H9 (cell line): ENCODE measurements around the gene NOD1. TPM values are rescaled to one million over a fixed set of nuclear protein-coding genes. Genes with fewer than 3 reads are reported as not detected.

Experiments used
- DNase-seq: peaks from one replicate; pipeline ENCODE4 v3.0.0-alpha.2; 2017
- H2AFZ ChIP-seq: one replicate; pipeline ENCODE4 v1.6.1; 2013; ENCODE audit warnings: mild to moderate bottlenecking, low read length, control low read depth, moderate library complexity
- H2AK5ac ChIP-seq: 2 replicates; pipeline ENCODE4 v1.6.1; 2013; ENCODE audit warnings: low read length, control low read depth, mixed read lengths; ENCODE audit not compliant: insufficient read length
- H2BK120ac ChIP-seq: one replicate; pipeline ENCODE4 v1.6.1; 2013; ENCODE audit warnings: low read depth, mild to moderate bottlenecking, low read length, control low read depth, inconsistent platforms; ENCODE audit not compliant: poor library complexity, severe bottlenecking
- H2BK12ac ChIP-seq: 2 replicates; pipeline ENCODE4 v1.6.1; 2013; ENCODE audit warnings: low read length, control low read depth, mixed read lengths, low read depth; ENCODE audit not compliant: insufficient read length
- H2BK15ac ChIP-seq: 2 replicates; pipeline ENCODE4 v1.6.1; 2013; ENCODE audit warnings: low read depth, low read length, control low read depth
- H2BK20ac ChIP-seq: one replicate; pipeline ENCODE4 v1.6.1; 2013; ENCODE audit warnings: low read depth, mild to moderate bottlenecking, low read length, control low read depth, inconsistent platforms; ENCODE audit not compliant: poor library complexity, severe bottlenecking
- H2BK5ac ChIP-seq: 2 replicates; pipeline ENCODE4 v1.6.1; 2013; ENCODE audit warnings: low read length, control low read depth, mixed read lengths; ENCODE audit not compliant: insufficient read length
- H3K14ac ChIP-seq: 2 replicates; pipeline ENCODE4 v1.6.1; 2013; ENCODE audit warnings: low read length, control low read depth; ENCODE audit not compliant: insufficient read depth
- H3K18ac ChIP-seq: 2 replicates; pipeline ENCODE4 v1.6.1; 2013; ENCODE audit warnings: low read depth, mild to moderate bottlenecking, mixed read lengths, low read length, control low read depth; ENCODE audit not compliant: insufficient read length
- H3K23ac ChIP-seq: 2 replicates; pipeline ENCODE4 v1.6.1; 2013; ENCODE audit warnings: low read length, control low read depth, mixed read lengths, low read depth; ENCODE audit not compliant: insufficient read length
- H3K23me2 ChIP-seq: 2 replicates; pipeline ENCODE4 v1.6.1; 2013; ENCODE audit warnings: low read depth, mild to moderate bottlenecking, mixed read lengths, low read length, control low read depth; ENCODE audit not compliant: insufficient read length, poor library complexity, severe bottlenecking
- H3K27ac ChIP-seq: 2 replicates; pipeline ENCODE4 v1.5.1; 2013; ENCODE audit warnings: low read length, control low read depth, mixed read lengths, low read depth; ENCODE audit not compliant: insufficient read length
- H3K27me3 ChIP-seq: 2 replicates; pipeline ENCODE4 v1.6.1; 2013; ENCODE audit warnings: low read length, control low read depth, inconsistent platforms; ENCODE audit not compliant: insufficient read depth
- H3K4ac ChIP-seq: 2 replicates; pipeline ENCODE4 v1.6.1; 2013; ENCODE audit warnings: low read depth, mild to moderate bottlenecking, control low read depth, inconsistent platforms, low read length, moderate library complexity
- H3K4me1 ChIP-seq: 2 replicates; pipeline ENCODE4 v1.6.1; 2013; ENCODE audit warnings: low read length, control low read depth, inconsistent platforms; ENCODE audit not compliant: insufficient read depth
- H3K4me2 ChIP-seq: 2 replicates; pipeline ENCODE4 v1.6.1; 2013; ENCODE audit warnings: low read length, control low read depth, mixed read lengths; ENCODE audit not compliant: insufficient read length, insufficient read depth
- H3K56ac ChIP-seq: 2 replicates; pipeline ENCODE4 v1.6.1; 2013; ENCODE audit warnings: low read depth, mild to moderate bottlenecking, mixed read lengths, low read length, control low read depth; ENCODE audit not compliant: insufficient read length
- H3K79me1 ChIP-seq: 2 replicates; pipeline ENCODE4 v1.6.1; 2013; ENCODE audit warnings: low read depth, mild to moderate bottlenecking, moderate library complexity, low read length, control low read depth, inconsistent platforms; ENCODE audit not compliant: insufficient read depth, poor library complexity, severe bottlenecking
- H3K79me2 ChIP-seq: 2 replicates; pipeline ENCODE4 v1.6.1; 2013; ENCODE audit warnings: low read length, control low read depth, inconsistent platforms; ENCODE audit not compliant: insufficient read depth
- H3K9ac ChIP-seq: 2 replicates; pipeline ENCODE4 v1.6.1; 2013; ENCODE audit warnings: low read length, control low read depth, mixed read lengths; ENCODE audit not compliant: insufficient read length; ENCODE audit errors: extremely low read depth
- H3K9me3 ChIP-seq: one replicate; pipeline ENCODE4 v1.6.1; 2013; ENCODE audit warnings: low read depth, low read length, inconsistent platforms; ENCODE audit not compliant: control insufficient read depth
- H3T11ph ChIP-seq: one replicate; pipeline ENCODE4 v1.6.1; 2013; ENCODE audit warnings: mild to moderate bottlenecking, low read length, control low read depth, inconsistent platforms
- H4K20me1 ChIP-seq: one replicate; pipeline ENCODE4 v1.6.1; 2013; ENCODE audit not compliant: control insufficient read depth, insufficient read length, insufficient read depth
- H4K5ac ChIP-seq: 2 replicates; pipeline ENCODE4 v1.6.1; 2013; ENCODE audit warnings: low read depth, mild to moderate bottlenecking, mixed read lengths, low read length, control low read depth; ENCODE audit not compliant: insufficient read length
- H4K8ac ChIP-seq: replicated peaks from 2 replicates; pipeline ENCODE4 v1.6.1; 2013; ENCODE audit warnings: low read length, control low read depth, mixed read lengths, low read depth; ENCODE audit not compliant: insufficient read length
- H4K91ac ChIP-seq: 2 replicates; pipeline ENCODE4 v1.6.1; 2013; ENCODE audit warnings: low read depth, mild to moderate bottlenecking, moderate library complexity, mixed read lengths, low read length, control low read depth; ENCODE audit not compliant: insufficient read length
- H3K27ac Mint-ChIP-seq, 3 experiments: 2 replicates in 2 of 3; 3 replicates in 1 of 3; pipeline ENCODE4 v1.8.0; 2020 to 2021; ENCODE audit warnings: mixed read lengths in 3 of 3, mild to moderate bottlenecking in 1 of 3, moderate library complexity in 1 of 3
- H3K27me3 Mint-ChIP-seq: 2 replicates; pipeline ENCODE4 v1.8.0; 2021; ENCODE audit warnings: low read depth, mild to moderate bottlenecking, moderate library complexity, mixed read lengths
- H3K36me3 Mint-ChIP-seq, 3 experiments: 2 replicates in 2 of 3; 3 replicates in 1 of 3; pipeline ENCODE4 v1.8.0; 2020 to 2021; ENCODE audit warnings: low read depth in 3 of 3, mixed read lengths in 3 of 3; ENCODE audit not compliant: insufficient read depth in 1 of 3
- H3K4me1 Mint-ChIP-seq, 2 experiments: 2 replicates each; pipeline ENCODE4 v1.8.0; 2020; ENCODE audit warnings: mixed read lengths in 2 of 2
- H3K4me3 Mint-ChIP-seq, 2 experiments: 2 replicates in 1 of 2; 3 replicates in 1 of 2; pipeline ENCODE4 v1.8.0; 2020 to 2021; ENCODE audit warnings: mild to moderate bottlenecking in 2 of 2, mixed read lengths in 2 of 2, moderate library complexity in 1 of 2
- H3K9me3 Mint-ChIP-seq, 2 experiments: 2 replicates in 1 of 2; 3 replicates in 1 of 2; pipeline ENCODE4 v1.8.0; 2020; ENCODE audit warnings: mild to moderate bottlenecking in 2 of 2, mixed read lengths in 2 of 2, moderate library complexity in 1 of 2
- WGBS: extraction: QIAGEN DNeasy Blood & Tissue Kit; methylation state at CpG from one replicate; pipeline ENCODE4 v1.1.7; 2013; ENCODE audit warnings: missing lambda C conversion rate, low lambda C conversion rate, mixed read lengths; ENCODE audit not compliant: insufficient read length; ENCODE audit errors: extremely low coverage; 5-methylcytosine and 5-hydroxymethylcytosine counted together
- total RNA-seq: library from RNA; stranded (reverse); gene quantifications from 2 replicates; pipeline ENCODE4 v1.2.1, GENCODE V29; 2021
- TF ChIP-seq, protein P1 (sequence below): fragments of 200-600 bp; sonication (generic); conservative IDR thresholded peaks from 3 replicates; pipeline ENCODE4 v1.8.0; 2021; ENCODE audit warnings: antibody characterized with exemption, mild to moderate bottlenecking

The NOD1 gene
- total RNA-seq, 1 experiment from 2014 or later: 5.3 TPM

DNA sequence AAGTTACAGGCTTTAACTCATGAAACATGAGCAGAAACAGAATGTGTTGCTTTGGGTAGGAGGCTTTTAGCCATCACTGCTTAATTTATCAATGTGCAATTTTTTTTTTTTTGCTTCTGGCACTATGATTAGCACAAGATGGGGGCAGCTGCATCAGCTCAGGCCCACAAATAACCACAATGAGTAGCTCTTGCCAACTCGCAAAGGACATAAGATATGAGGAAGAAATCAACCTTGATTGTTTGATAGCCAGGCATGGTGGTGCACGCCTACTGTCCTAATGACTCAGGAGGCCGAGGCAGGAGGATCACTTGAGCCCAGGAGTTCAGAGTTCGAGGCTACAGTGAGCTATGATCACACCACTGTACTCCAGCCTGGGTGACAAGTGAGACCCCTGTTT is 12.3 kb downstream of the NOD1 start:
- Mint-ChIP-seq H3K27ac (no peak overlapping the region), H3K9me3 (no peaks in the 10 kb centered on the region), H3K4me3 (no peak overlapping the region), H3K36me3 (no peaks in the 10 kb centered on the region), H3K27me3 (no peaks in the 10 kb centered on the region), H3K4me1 (peaks cover 22 to 29% of the 10 kb centered on the region in 2 experiments)
- Histone ChIP-seq H3K18ac (no peak overlapping the region), H2BK120ac (no peak overlapping the region), H3K79me2 (no peaks in the 10 kb centered on the region), H3K79me1 (no peaks in the 10 kb centered on the region), H3K56ac (no peak overlapping the region), H2AK5ac (no peak overlapping the region), H2AFZ (no peak overlapping the region), H3K9me3 (no peaks in the 10 kb centered on the region), H3K27me3 (no peaks in the 10 kb centered on the region), H3T11ph (no peak overlapping the region), H4K8ac (no peak overlapping the region), H3K23ac (no peak overlapping the region), H4K91ac (no peak overlapping the region), H4K20me1 (no peaks in the 10 kb centered on the region), H3K9ac (no peak overlapping the region), H2BK15ac (no peak overlapping the region), H3K23me2 (no peaks in the 10 kb centered on the region), H3K4me1 (peaks cover 5% of the 10 kb centered on the region; the same call in 1 of the 2 replicates), H3K14ac (no peak overlapping the region), H3K4ac (no peak overlapping the region), H4K5ac (no peak overlapping the region), H2BK20ac (no peak overlapping the region), H3K27ac (no peak overlapping the region), H3K4me2 (no peak overlapping the region), H2BK12ac (no peak overlapping the region), H2BK5ac (no peak overlapping the region)
- TF ChIP-seq, protein P1, sequence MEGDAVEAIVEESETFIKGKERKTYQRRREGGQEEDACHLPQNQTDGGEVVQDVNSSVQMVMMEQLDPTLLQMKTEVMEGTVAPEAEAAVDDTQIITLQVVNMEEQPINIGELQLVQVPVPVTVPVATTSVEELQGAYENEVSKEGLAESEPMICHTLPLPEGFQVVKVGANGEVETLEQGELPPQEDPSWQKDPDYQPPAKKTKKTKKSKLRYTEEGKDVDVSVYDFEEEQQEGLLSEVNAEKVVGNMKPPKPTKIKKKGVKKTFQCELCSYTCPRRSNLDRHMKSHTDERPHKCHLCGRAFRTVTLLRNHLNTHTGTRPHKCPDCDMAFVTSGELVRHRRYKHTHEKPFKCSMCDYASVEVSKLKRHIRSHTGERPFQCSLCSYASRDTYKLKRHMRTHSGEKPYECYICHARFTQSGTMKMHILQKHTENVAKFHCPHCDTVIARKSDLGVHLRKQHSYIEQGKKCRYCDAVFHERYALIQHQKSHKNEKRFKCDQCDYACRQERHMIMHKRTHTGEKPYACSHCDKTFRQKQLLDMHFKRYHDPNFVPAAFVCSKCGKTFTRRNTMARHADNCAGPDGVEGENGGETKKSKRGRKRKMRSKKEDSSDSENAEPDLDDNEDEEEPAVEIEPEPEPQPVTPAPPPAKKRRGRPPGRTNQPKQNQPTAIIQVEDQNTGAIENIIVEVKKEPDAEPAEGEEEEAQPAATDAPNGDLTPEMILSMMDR: no peak
- WGBS: no CpG with 5 or more reads among the region's 4 CpGs
- DNase-seq: no peak
